Ecto neural progenitor cell (in vitro differentiated cells): ENCODE data around the gene PDK3.

Experiments used
- DNase-seq: peaks from one replicate; pipeline ENCODE4 v3.0.0-alpha.2; 2018; ENCODE audit warnings: low spot score

Gene PDK3

GRCh38 chrX:24482823-24483415 lies 17.8 kb downstream of the PDK3 start:
- DNase-seq, result no peak

DNA sequence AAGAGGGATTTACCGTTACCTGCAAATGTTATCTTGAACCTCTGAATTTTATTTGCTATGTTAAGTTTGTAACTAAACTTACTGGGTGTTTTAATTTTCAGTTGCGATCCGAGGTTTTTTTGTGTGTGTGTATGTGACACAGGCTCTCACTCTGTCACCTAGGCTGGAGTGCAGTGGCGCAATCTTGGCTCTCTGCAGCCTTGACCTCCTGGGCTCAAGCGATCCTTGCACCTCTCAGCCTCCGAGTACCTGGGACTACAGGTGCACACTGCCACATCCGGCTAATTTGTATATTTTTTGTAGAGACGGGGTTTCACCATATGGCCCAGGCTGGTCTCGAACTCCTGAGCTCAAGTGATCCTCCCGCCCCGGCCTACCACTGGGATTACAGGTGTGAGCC lies 18.5 kb downstream of the PDK3 start:
- no peak for DNase-seq

GRCh38 chrX:24485323-24485722 lies 20.2 kb downstream of the PDK3 start:
- DNase-seq, result no peak

DNA sequence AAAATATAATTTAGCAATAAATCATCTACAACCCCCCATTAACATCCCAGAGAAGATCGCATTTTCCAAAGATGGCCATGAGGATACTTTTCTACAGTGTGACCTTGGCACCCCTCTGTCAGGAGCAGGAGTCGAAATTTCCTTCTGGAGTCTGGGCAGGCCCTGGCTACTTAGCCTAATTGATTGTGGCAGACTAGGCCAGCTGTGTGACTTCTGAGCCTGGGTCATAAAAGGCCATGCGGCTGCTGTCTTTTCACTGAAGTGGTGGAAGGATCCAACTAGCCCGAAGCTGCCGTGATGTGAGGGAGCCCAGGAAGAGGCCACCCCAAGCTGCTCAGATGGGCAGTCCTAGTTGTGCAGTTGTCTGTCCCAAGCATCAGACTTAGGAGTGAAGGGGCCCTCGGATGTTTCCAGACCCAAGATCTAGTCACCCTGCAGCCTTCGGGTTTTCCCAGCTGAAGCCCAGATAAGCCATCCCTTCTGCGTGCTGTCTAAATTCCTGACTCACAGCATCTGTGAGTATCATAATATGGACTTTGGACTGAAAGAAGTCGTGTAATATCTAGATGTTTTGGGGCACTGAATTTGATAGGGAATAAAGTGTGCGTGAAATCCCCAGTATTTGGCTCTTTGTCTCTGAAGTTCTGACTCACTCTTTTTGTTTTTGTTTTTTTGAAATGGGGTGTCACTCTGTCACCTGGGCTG lies 21.0 kb downstream of the PDK3 start:
- DNase-seq, result no peak

DNA sequence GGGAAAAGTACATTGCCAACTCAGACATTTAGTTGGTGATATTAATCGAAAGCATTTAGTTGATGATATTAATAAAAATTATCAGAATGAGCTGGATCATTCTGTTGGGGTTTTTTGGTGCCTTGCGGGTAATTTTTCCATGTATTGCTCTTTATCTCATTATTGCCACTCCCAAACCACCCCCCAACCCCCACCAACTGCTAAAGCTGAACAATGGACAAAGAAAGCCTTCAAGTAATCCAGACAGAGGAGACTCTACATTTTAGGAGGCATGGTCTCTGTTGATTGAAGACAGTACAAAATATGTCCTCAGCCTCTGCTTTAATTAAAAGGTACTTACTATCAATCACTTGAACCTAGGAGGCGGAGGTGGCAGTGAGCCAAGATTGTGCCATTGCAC lies 22.5 kb downstream of the PDK3 start:
- no peak for DNase-seq

DNA sequence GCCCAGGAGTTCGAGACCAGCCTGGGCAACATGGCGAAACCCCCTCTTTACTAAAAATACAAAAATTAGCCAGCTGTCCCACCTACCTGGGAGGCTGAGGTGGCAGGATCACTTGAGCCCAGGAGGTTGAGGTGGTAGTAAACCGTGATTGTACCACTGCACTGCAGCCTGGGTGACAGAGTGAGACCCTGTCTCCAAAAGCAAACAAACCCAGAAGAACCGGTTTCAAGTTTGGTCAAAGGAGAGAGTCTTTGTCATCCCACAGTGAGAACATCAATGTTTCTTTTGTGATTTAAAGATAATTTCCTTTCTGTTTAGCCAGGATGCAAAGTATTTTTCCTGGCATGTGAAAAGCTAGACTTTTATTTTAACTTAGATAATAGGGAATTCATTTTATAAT lies 26.7 kb downstream of the PDK3 start:
- DNase-seq, result no peak

GRCh38 chrX:24493740-24494581 lies 28.9 kb downstream of the PDK3 start:
- no peak for DNase-seq

DNA sequence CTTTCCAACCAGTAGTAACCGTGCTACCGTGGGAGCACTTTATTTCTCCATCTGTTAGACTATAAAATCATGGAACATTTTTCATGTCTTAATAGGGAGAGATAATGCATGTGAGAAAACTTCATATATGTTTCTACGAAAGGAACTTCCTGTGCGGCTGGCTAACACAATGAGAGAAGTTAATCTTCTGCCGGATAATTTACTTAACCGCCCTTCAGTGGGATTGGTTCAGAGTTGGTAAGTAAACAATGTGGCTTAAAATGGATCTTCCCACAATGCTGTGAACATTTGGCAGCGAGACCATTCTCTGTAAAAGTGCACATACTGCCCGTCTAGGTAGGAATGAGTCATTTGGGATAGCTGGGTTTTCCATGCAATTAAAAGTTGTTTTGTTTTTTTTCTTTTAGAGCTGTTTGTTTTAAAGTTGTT lies 29.6 kb downstream of the PDK3 start:
- no peak for DNase-seq

GRCh38 chrX:24495700-24496099 lies 30.6 kb downstream of the PDK3 start:
- no peak for DNase-seq

GRCh38 chrX:24498181-24498580 lies 33.1 kb downstream of the PDK3 start:
- DNase-seq, result peak; percentile 52

GRCh38 chrX:24498975-24499374 lies 33.9 kb downstream of the PDK3 start:
- no peak for DNase-seq

DNA sequence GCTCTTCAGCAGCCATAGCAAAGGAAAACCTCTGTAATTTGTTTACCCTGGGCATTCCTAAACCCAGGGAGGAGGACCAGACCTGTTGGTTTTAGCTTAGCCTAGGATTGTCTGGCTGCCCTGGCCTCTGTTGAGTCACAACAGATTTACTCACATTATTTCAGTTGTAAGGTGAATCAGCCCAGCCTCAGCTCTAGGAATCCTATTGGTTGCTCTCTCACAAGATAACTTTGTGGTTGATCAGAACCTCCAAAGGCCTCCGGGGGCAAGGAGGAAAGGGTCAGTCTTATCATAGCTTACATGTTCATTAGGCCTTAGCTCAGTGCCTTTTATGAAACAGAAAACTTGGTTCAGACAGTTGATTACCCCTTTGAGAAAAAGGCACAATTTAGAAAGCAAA lies 41.0 kb downstream of the PDK3 start:
- no peak for DNase-seq

GRCh38 chrX:24508375-24508774 lies 43.3 kb downstream of the PDK3 start:
- DNase-seq, result no peak

DNA sequence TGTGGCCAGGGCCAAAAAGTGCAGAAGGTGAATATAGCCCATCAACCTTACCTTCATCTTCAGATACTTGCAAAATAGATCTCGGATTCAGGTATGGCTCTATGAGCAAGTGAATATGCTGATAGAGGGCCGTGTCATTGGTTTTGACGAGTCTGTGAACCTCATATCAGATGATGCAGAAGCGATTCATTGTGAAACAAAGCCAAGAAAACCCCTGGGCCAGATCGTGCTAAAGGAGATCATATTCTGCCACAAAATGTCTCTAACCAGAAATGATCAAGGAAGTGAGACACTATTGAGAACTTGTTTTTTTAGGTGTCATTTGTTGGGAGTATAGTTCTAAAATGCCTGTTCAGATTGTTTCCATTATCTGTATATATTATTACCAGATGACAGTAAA lies 48.3 kb downstream of the PDK3 start:
- no peak for DNase-seq

GRCh38 chrX:24515447-24515846 lies 50.4 kb downstream of the PDK3 start:
- DNase-seq, result no peak

DNA sequence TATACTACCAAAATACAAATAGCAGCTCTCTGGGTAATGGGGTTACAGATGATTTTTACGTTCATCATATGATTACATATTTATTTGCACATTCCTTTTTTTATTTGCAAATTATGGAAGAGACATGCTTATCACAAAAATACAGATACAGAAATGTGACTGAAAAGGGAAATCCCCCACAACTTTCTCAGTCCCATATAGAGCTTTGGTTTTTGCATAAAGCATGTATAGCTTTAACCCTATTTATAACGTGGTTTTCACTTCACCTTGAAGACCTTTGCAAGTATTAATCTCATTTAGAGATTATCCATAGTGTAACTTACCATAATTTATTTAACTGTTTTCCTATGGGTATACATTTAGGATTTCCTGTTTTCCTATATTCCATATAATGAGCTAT lies 55.4 kb downstream of the PDK3 start:
- no peak for DNase-seq

GRCh38 chrX:24525455-24525854 lies 60.4 kb downstream of the PDK3 start:
- DNase-seq, result no peak

DNA sequence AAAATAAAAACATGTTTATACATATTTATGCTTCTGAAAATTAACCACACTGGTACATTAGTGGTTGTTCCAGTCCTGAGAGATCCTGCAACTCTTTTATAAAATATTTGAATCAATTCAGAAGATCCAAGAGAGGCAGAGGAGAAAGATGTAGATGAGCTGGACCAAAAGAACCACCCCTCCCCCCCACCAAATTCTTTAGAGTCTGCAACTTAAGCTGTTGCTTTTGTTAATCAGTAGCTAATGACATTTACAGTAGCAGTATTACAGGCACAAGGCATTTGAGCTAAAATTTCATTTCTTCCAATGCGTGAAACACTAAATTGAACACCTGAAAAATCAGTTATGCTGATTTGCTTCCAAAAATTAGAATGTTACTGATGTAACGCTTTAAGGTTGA lies 61.5 kb downstream of the PDK3 start:
- no peak for DNase-seq

DNA sequence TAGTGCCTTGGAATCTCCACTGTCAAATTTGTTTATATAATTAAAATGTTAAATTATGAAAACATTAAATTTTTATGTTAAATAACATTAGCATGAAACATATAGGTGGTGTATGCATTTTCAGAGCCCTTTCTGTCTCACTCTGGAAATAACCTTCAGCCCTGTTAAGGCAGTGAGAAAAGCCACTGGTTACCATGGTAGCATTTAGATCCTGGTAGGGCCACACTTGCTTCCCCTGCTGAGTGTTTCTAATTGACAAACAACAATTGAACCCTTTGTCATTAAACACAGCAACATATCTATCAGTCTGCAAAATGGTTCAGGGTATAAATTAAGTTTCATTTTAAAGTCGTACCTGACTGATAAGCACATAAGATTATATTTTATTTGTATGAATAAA lies 63.5 kb downstream of the PDK3 start:
- no peak for DNase-seq

DNA sequence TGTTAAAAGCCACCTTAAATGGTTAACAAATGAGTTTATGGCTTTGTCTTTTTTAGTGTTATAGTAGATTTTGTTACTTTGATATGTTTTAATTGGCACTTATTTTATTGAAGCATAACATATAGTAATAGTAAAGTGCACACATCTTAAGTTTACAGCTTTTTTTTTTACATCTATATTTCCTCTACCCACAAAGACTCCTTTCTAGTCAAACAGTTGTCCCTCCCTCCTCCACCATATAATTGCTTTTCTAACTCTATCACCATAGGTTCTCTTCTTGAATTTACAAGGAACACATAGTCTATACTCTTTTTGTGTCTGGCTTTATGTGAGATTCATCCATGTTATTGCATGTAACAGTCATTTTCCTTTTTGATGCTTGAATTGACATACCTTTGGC lies 71.5 kb downstream of the PDK3 start:
- DNase-seq, result no peak

- no peak for DNase-seq
These were observed 77.7 kb downstream of the PDK3 start for GRCh38 chrX:24542756-24543155.

DNA sequence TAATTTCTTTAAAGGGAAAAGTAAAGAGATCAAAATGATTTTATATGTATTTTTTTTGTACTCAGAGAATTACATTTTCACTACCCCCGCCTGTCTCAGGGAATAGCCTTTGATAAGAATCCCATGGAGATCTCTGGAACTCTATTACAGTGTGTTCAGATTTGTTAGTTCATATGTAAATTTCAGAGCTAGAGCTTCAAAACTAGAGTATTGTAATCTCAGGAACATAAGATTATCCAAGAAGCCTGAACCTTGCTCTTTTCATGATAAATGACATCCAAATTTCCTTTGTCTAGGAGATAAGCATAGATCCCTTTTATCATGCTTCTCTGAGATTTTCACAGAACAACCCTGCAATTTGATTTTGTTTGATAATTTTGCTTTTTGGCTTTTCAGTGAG lies 82.9 kb downstream of the PDK3 start:
- DNase-seq, result no peak

DNA sequence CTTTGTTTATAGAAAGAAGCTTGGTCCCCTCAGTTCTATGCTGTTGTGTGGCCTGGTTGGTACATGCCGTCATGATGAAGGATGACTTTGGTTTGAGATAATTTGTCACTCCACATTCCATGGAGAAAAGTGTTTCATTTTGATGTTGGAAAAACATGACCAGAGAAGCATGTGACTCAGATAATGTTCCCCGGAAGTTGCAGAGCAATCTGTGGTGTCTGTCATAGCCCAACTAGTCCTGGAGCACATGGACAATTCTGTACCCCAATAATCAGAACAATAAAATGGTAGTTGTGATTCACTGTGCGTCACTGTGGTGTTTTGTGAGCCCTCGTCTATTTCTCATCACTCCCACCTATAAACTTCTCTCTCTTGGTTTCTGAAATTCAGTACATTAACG lies 85.1 kb downstream of the PDK3 start:
- DNase-seq, result no peak
